Natural killer cell treated with Interleukin-12 subunit alpha and Interleukin-12 subunit beta and Interleukin-15 and Interleukin-18, amount 100 ng/mL, for 72 hours (primary cell): ENCODE results near the gene CLEC20A. TPM values are rescaled to one million over a fixed set of nuclear protein-coding genes. Genes with fewer than 3 reads are reported as not detected.

Experiments
- ATAC-seq, 2 donors: fragments of 150-1000 bp; cut with Tn5 transposase in 1 of 2; sonication (Bioruptor Pico), chemical (Tn5 transposase) in 1 of 2; 2 replicates each; pipeline ENCODE4 v1.10.0; 2021
- DNase-seq: peaks from one replicate; pipeline ENCODE4 v3.0.0; 2022; ENCODE audit warnings: low spot score
- H3K27ac Mint-ChIP-seq, 2 donors: 1 replicate in 1 of 2; 2 replicates in 1 of 2; pipeline ENCODE4 v1.8.0; 2022; ENCODE audit warnings: mixed read lengths in 2 of 2, mild to moderate bottlenecking in 1 of 2, moderate library complexity in 1 of 2
- H3K27me3 Mint-ChIP-seq, 2 donors: 1 replicate in 1 of 2; 2 replicates in 1 of 2; pipeline ENCODE4 v1.8.0; 2022; ENCODE audit warnings: mixed read lengths in 2 of 2
- H3K36me3 Mint-ChIP-seq: one replicate; pipeline ENCODE4 v1.8.0; 2022; ENCODE audit warnings: mixed read lengths
- H3K4me1 Mint-ChIP-seq, 2 donors: 1 replicate in 1 of 2; 2 replicates in 1 of 2; pipeline ENCODE4 v1.8.0; 2022; ENCODE audit warnings: low read depth in 2 of 2, mixed read lengths in 2 of 2, mild to moderate bottlenecking in 1 of 2
- H3K4me3 Mint-ChIP-seq: one replicate; pipeline ENCODE4 v1.8.0; 2022; ENCODE audit warnings: mixed read lengths
- H3K9me3 Mint-ChIP-seq: 2 replicates; pipeline ENCODE4 v1.8.0; 2022; ENCODE audit warnings: mixed read lengths
- total RNA-seq, 2 donors: library from RNA; stranded (reverse); gene quantifications; one replicate each; pipeline ENCODE4 v1.2.3, GENCODE V29; 2022

Gene CLEC20A
- total RNA-seq, result not detected

GRCh38 chr1:178496410-178497135 is at the start of gene CLEC20A:
Gene CLEC20A, minus strand, starts transcription at chr1:178496964. Its CDS starts 25 bp downstream, at chr1:178496939.
- Mint-ChIP-seq H3K9me3 (no peaks in the 10 kb centered on the region), H3K27ac (no peak within 1 kb of the TSS), H3K27me3 (no peaks in the 10 kb centered on the region), H3K4me3 (no peak within 1 kb of the TSS), H3K4me1 (no peaks in the 10 kb centered on the region), H3K36me3 (no peaks in the 10 kb centered on the region)
- ATAC-seq (no peak), DNase-seq (peak; percentile 51)

- Mint-ChIP-seq H3K27me3 (no peaks in the 10 kb centered on the region), H3K9me3 (no peaks in the 10 kb centered on the region), H3K36me3 (no peaks in the 10 kb centered on the region)
Measured at GRCh38 chr1:178544531-178544930, 47.8 kb upstream of the CLEC20A start.

GRCh38 chr1:178543290-178543607 is 46.5 kb upstream of the CLEC20A start:
- ATAC-seq (no peak), DNase-seq (no peak)
- Mint-ChIP-seq H3K4me3 (peak overlapping the region; percentile 90), H3K9me3 (no peaks in the 10 kb centered on the region), H3K27ac (peak overlapping the region in 1 of 2 donors; percentile 68), H3K27me3 (no peaks in the 10 kb centered on the region), H3K4me1 (peaks cover 0 to 2% of the 10 kb centered on the region in 2 donors), H3K36me3 (no peaks in the 10 kb centered on the region)

More at GRCh38 chr1:178544531-178544930, 47.8 kb upstream of the CLEC20A start:
- Mint-ChIP-seq H3K4me3 (no peak overlapping the region), H3K4me1 (peaks cover 0 to 2% of the 10 kb centered on the region in 2 donors), H3K27ac (no peak overlapping the region)
- ATAC-seq, result no peak
- DNase-seq, result no peak

GRCh38 chr1:178542554-178543289 is 46.0 kb upstream of the CLEC20A start:
- no peaks in the 10 kb centered on the region for H3K9me3 Mint-ChIP-seq
- peaks cover 0 to 2% of the 10 kb centered on the region in 2 donors for H3K4me1 Mint-ChIP-seq
- no peaks in the 10 kb centered on the region for H3K36me3 Mint-ChIP-seq
- H3K27ac Mint-ChIP-seq, result peak overlapping the region; percentile 68 to 82
- DNase-seq (peak; percentile 90), ATAC-seq (peak; percentile 94 to 95)
- no peaks in the 10 kb centered on the region for H3K27me3 Mint-ChIP-seq
- H3K4me3 Mint-ChIP-seq, result peak overlapping the region; percentile 90

GRCh38 chr1:178541829-178542553 is 45.2 kb upstream of the CLEC20A start:
- ATAC-seq (peak; percentile 70 to 74), DNase-seq (peak; percentile 72)
- Mint-ChIP-seq H3K36me3 (no peaks in the 10 kb centered on the region), H3K27ac (peak overlapping the region; percentile 68 to 82), H3K4me3 (peak overlapping the region; percentile 90), H3K27me3 (no peaks in the 10 kb centered on the region), H3K4me1 (peaks cover 0 to 2% of the 10 kb centered on the region in 2 donors), H3K9me3 (no peaks in the 10 kb centered on the region)

- ATAC-seq (no peak), DNase-seq (no peak)
- no peak overlapping the region for H3K27ac Mint-ChIP-seq
- H3K4me1 Mint-ChIP-seq, result peaks cover 0 to 2% of the 10 kb centered on the region in 2 donors
- no peaks in the 10 kb centered on the region for H3K9me3 Mint-ChIP-seq
- H3K27me3 Mint-ChIP-seq, result no peaks in the 10 kb centered on the region
- no peaks in the 10 kb centered on the region for H3K36me3 Mint-ChIP-seq
- peak overlapping the region; percentile 90 for H3K4me3 Mint-ChIP-seq
Measured at GRCh38 chr1:178541379-178541778, 44.6 kb upstream of the CLEC20A start.

- Mint-ChIP-seq H3K9me3 (no peaks in the 10 kb centered on the region), H3K4me1 (peaks cover 0 to 2% of the 10 kb centered on the region in 2 donors), H3K27me3 (no peaks in the 10 kb centered on the region), H3K4me3 (no peak overlapping the region), H3K27ac (no peak overlapping the region), H3K36me3 (no peaks in the 10 kb centered on the region)
- no peak for ATAC-seq
- no peak for DNase-seq
Measured at GRCh38 chr1:178540646-178541045, 43.9 kb upstream of the CLEC20A start.

GRCh38 chr1:178540204-178540603 is 43.4 kb upstream of the CLEC20A start:
- H3K36me3 Mint-ChIP-seq, result no peaks in the 10 kb centered on the region
- no peaks in the 10 kb centered on the region for H3K27me3 Mint-ChIP-seq
- DNase-seq (no peak), ATAC-seq (no peak)
- peaks cover 0 to 2% of the 10 kb centered on the region in 2 donors for H3K4me1 Mint-ChIP-seq
- H3K27ac Mint-ChIP-seq, result no peak overlapping the region
- H3K4me3 Mint-ChIP-seq, result no peak overlapping the region
- no peaks in the 10 kb centered on the region for H3K9me3 Mint-ChIP-seq

GRCh38 chr1:178539291-178539690 is 42.5 kb upstream of the CLEC20A start:
- DNase-seq, result no peak
- Mint-ChIP-seq H3K36me3 (no peaks in the 10 kb centered on the region), H3K9me3 (no peaks in the 10 kb centered on the region), H3K4me3 (no peak overlapping the region), H3K4me1 (peaks cover 0 to 2% of the 10 kb centered on the region in 2 donors), H3K27ac (no peak overlapping the region), H3K27me3 (no peaks in the 10 kb centered on the region)
- ATAC-seq, result no peak

GRCh38 chr1:178538192-178538916 is 41.6 kb upstream of the CLEC20A start:
- Mint-ChIP-seq H3K4me3 (no peak overlapping the region), H3K27ac (no peak overlapping the region), H3K27me3 (no peaks in the 10 kb centered on the region), H3K36me3 (no peaks in the 10 kb centered on the region), H3K4me1 (peaks cover 0 to 2% of the 10 kb centered on the region in 2 donors), H3K9me3 (no peaks in the 10 kb centered on the region)
- DNase-seq, result no peak
- no peak for ATAC-seq

- DNase-seq, result no peak
Measured at GRCh38 chr1:178537382-178538090, 40.8 kb upstream of the CLEC20A start.

GRCh38 chr1:178536844-178537371 is 40.1 kb upstream of the CLEC20A start:
- H3K27ac Mint-ChIP-seq, result no peak overlapping the region
- ATAC-seq, result no peak
- H3K4me3 Mint-ChIP-seq, result no peak overlapping the region
- DNase-seq, result no peak
- H3K4me1 Mint-ChIP-seq, result peaks cover 0 to 3% of the 10 kb centered on the region in 2 donors
- H3K36me3 Mint-ChIP-seq, result no peaks in the 10 kb centered on the region
- peaks cover 0 to 3% of the 10 kb centered on the region in 2 donors for H3K27me3 Mint-ChIP-seq
- H3K9me3 Mint-ChIP-seq, result no peaks in the 10 kb centered on the region

More at GRCh38 chr1:178537382-178538090, 40.8 kb upstream of the CLEC20A start:
- Mint-ChIP-seq H3K36me3 (no peaks in the 10 kb centered on the region), H3K9me3 (no peaks in the 10 kb centered on the region), H3K4me3 (no peak overlapping the region), H3K27ac (no peak overlapping the region), H3K4me1 (no peaks in the 10 kb centered on the region), H3K27me3 (no peaks in the 10 kb centered on the region)
- no peak for ATAC-seq

GRCh38 chr1:178536329-178536728 is 39.6 kb upstream of the CLEC20A start:
- no peaks in the 10 kb centered on the region for H3K9me3 Mint-ChIP-seq
- ATAC-seq, result no peak
- no peak overlapping the region for H3K4me3 Mint-ChIP-seq
- H3K27me3 Mint-ChIP-seq, result peaks cover 0 to 3% of the 10 kb centered on the region in 2 donors
- no peaks in the 10 kb centered on the region for H3K36me3 Mint-ChIP-seq
- peaks cover 0 to 3% of the 10 kb centered on the region in 2 donors for H3K4me1 Mint-ChIP-seq
- H3K27ac Mint-ChIP-seq, result no peak overlapping the region
- no peak for DNase-seq
